IPS-NIHi7 (cell line): ENCODE measurements around the gene LDLR.
"Not testable (repeated sequence)": the region's sequence is repeated elsewhere in the genome, so short reads cannot be mapped to it uniquely, and the experiment has no call there.

Experiments used
- DNase-seq: peaks from one replicate; pipeline ENCODE4 v3.0.0; 2012; ENCODE audit warnings: mixed read lengths; ENCODE audit errors: extremely low spot score

The LDLR gene

GRCh38 chr19:11070123-11070522 is 19.1 kb upstream of the LDLR start:
- DNase-seq, result no peak

DNA sequence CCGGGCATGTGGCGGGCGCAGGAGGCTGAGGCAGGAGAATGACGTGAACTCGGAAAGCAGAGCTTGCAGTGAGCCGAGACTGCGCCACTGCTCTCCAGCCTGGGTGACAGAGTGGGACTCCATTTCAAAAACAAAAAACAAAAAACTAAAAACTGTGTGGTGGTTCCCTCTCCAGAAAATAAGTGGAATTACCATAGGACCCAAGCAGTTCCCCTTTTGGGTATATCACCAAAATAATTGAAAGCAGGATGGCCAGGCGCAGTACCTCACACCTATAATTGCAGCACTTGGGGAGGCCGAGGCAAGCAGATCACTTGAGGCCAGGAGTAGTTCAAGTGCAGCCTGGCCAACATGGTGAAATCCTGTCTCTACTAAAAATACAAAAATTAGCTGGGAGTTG is 15.7 kb upstream of the LDLR start:
- DNase-seq, result no peak

DNA sequence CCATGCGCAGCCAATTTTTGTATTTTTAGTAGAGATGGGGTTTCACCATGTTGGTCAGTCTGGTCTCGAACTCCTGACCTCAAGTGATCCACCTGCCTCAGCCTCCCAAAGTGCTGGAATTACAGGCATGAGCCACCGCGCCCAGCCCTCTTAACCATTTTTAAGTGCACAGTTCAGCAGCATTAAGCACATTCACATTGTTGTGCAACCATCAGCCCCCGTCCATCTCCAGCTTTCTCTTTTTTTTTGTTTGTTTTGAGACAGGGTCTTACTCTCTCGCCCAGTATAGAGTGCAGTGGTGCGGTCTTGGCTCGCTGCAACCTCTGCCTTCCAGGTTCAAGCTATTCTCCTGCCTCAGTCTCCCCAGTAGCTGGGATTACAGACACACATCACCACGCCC is 12.5 kb upstream of the LDLR start:
- DNase-seq, result not testable (repeated sequence)

GRCh38 chr19:11078893-11079292 is 10.4 kb upstream of the LDLR start:
- DNase-seq, result no peak

- DNase-seq, result no peak
Measured at GRCh38 chr19:11079999-11080398, 9.3 kb upstream of the LDLR start.

- DNase-seq, result no peak
Measured at GRCh38 chr19:11087870-11088505, 1.3 kb upstream of the LDLR start.

DNA sequence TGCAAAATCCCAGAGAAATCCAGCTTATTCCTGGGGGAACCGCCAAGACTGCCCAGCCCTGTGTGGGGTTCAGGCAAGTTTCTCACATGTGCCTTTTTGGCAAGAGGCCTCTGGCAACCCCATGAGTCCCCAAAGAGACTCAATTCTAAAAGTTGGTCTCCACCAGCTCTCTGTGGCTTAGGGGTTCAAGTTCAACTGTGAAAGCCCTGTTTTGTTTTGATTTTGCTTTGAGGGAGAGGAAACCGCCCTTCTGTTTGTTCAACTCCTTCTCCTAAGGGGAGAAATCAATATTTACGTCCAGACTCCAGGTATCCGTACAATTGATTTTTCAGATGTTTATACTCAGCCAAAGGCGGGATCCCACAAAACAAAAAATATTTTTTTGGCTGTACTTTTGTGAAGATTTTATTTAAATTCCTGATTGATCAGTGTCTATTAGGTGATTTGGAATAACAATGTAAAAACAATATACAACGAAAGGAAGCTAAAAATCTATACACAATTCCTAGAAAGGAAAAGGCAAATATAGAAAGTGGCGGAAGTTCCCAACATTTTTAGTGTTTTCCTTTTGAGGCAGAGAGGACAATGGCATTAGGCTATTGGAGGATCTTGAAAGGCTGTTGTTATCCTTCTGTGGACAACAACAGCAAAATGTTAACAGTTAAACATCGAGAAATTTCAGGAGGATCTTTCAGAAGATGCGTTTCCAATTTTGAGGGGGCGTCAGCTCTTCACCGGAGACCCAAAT is 583 bp upstream of the LDLR start:
- no peak for DNase-seq

DNA sequence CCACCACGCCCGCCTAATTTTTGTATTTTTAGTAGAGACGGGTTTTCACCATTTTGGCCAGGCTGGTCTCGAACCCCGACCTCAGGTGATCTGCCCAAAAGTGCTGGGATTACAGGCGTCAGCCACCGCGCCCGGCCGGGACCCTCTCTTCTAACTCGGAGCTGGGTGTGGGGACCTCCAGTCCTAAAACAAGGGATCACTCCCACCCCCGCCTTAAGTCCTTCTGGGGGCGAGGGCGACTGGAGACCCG is 676 bp downstream of the LDLR start:
- not testable (repeated sequence) for DNase-seq

DNA sequence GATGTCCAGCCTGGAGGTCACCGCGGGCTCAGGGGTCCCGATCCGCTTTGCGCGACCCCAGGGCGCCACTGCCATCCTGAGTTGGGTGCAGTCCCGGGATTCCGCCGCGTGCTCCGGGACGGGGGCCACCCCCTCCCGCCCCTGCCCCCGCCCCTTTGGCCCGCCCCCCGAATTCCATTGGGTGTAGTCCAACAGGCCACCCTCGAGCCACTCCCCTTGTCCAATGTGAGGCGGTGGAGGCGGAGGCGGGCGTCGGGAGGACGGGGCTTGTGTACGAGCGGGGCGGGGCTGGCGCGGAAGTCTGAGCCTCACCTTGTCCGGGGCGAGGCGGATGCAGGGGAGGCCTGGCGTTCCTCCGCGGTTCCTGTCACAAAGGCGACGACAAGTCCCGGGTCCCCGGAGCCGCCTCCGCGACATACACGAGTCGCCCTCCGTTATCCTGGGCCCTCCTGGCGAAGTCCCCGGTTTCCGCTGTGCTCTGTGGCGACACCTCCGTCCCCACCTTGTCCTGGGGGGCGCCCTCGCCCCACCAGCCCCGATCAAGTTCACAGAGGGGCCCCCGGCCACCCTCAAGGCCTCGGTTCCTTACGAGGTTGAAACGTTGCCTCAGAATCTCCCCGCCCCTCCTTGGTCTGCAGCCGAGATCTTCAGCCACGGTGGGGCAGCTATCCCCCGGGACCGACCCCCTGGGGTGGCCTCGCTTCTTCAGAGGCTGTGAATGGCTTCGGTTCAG is 1.2 kb downstream of the LDLR start:
- peak; percentile 94 for DNase-seq

- DNase-seq, result no peak
Measured at GRCh38 chr19:11090997-11091702, 1.9 kb downstream of the LDLR start.

GRCh38 chr19:11091703-11092153 is 2.5 kb downstream of the LDLR start:
- DNase-seq, result no peak

GRCh38 chr19:11092181-11092538 is 2.9 kb downstream of the LDLR start:
- DNase-seq, result no peak

DNA sequence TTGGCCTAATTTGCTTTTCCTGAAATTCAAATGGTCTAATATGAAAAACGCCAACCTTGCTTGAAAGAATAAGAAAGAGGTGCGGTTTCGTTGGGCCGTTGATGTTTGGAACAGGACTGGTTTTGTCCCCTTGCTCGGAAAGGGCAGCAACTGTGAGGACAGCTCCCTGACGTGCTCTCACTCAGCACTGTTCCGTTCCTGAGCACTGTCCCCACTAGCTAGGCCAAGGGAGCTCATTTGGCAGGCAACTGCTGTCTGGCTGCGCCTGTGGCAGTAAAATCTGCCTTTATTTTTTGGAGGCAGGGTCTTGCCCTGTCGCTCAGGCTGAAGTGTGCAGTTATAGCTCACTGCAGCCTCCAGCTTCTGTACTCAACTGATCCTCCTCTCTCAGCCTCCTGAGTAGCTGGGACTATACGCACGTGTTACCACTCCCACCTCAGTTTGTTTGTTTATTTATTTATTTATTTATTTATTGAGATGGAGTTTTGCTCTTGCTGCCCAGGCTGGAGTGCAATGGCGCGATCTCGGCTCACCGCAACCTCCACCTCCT is 4.5 kb downstream of the LDLR start:
- no peak for DNase-seq

- DNase-seq, result no peak
Measured at GRCh38 chr19:11094520-11094894, 5.2 kb downstream of the LDLR start.

DNA sequence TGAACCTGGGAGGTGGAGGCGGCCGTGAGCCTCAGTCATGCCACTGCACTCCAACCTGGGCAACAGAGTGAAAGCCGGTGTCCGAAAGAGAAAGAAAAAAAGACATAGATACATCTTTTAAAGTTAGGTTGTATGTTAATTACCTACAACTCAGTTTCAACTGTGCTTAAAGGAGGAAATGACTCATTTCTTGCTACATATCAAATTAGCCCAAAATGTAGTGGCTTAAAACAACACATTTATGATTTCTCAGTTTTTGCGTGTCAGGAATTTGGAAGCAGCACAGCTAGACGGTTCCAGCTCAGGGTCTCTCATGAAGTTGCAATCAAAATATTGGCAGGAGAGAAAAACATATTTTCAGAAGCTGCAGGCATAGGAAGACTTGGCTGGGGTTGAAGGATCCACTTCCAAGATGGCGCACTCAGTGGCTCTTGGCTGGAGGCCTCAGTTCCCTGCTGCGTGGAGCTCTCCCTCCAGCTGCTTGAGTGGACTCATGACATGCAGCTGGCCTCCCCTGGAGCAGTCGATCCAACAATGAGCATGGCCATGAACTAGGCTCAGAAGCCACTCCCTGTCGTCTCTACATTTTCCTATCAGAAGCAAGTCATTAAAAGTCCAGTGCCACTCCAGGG is 7.1 kb downstream of the LDLR start:
- no peak for DNase-seq

DNA sequence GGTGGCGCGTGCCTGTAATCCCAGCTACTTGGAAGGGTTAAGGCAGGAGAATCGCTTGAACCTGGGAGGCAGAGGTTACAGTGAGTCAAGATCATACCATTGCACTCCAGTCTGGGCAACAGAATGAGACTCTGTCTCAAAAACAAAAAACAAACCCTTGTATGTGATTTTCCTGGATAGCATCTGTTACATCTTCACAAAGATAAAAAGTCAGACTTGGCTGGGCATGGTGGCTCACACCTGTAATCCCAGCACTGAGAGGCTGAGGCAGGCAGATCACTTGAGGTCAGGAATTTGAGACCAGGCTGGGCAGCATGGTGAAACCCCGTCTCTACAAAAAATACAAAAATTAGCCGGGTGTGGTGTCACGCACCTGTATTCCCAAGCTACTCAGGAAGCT is 8.1 kb downstream of the LDLR start:
- not testable (repeated sequence) for DNase-seq

GRCh38 chr19:11098327-11098726 is 9.1 kb downstream of the LDLR start:
- no peak for DNase-seq

- DNase-seq, result no peak
Measured at GRCh38 chr19:11098861-11099260, 9.6 kb downstream of the LDLR start.

GRCh38 chr19:11100049-11100448 is 10.8 kb downstream of the LDLR start:
- DNase-seq, result no peak

DNA sequence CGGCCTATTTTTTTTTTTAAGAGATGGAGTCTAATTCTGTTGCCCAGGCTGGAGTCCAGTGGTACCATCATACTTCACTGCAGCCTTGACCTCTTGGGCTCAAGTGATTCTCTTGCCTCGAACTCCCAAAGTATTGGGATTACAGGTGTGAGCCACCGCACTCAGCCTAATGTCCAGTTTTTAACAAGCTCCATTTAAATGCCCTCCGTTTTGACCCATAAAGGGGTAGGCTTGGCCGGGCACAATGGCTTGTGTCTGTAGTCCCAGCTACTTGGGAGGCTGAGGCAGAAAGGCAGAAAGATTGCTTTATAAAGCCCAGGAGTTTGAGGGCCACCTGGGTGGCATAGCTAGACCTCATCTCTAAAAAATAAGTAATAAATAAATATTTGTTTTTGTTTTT is 11.8 kb downstream of the LDLR start:
- DNase-seq, result no peak

DNA sequence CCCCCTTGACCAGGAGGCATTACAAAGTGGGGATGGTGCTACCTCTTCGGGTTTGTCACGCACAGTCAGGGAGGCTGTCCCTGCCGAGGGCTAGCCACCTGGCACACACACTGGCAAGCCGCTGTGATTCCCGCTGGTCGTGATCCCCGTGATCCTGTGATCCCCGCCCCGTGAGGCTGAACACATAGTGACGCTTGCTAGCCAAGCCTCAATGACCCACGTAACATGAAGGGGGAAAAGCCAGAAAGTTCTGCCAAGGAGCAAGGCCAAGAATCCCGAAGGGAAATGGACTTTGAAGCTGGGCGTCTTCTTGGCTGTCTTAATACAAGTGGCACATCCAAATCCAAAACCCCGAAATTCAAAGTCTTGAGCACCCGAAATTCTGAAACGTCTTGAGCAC is 13.7 kb downstream of the LDLR start:
- no peak for DNase-seq

DNA sequence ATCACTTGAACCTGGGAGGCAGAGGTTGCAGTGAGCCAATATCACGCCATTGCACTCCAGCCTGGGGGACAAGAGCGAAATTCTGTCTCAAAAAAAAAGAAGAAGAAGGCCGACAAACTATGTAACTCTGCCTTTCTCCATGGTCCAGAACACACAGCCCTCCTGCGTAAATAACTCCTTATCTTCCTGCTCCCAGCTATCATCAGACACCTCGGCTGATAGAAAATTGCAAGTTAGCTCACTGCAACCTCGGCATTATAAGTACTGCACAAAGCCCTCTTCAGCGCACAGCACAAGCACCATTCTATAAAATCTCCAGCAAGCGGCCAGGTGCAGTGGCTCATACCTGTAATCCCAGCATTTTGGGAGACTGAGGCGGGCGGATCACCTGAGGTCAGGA is 14.4 kb downstream of the LDLR start:
- DNase-seq, result not testable (repeated sequence)
